GM18870 (cell line): Measurements from ENCODE around the gene LONRF3.
"Not testable (repeated sequence)": the region's sequence is repeated elsewhere in the genome, so short reads cannot be mapped to it uniquely, and the experiment has no call there.

ENCODE experiments used
- ATAC-seq: cut with Tn5 transposase; IDR thresholded peaks from one replicate; pipeline ENCODE4 v1.9.1; 2021; ENCODE audit warnings: moderate library complexity; ENCODE audit not compliant: unreplicated experiment

LONRF3 gene

GRCh38 chrX:118980761-118981160 is 6.3 kb downstream of the LONRF3 start:
- no peak for ATAC-seq

DNA sequence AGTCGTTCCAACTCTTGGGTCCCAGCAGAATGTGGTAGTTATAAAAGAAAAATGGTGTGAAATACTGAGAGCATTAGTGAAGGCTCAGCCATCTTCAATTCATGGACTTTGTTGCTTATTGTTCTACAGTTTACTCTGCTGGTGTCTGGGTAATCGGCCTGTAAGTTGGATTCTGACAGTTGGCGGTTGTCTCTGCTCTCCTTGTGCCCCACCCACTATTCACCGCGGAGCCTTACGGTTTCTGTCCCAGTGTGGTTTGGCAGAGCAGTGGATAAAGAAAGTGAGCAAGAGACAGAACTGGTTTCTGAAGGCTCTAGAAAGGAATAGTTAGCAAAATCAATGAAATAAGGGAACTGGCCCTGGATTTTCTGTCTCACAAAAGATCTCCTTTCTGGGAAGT is 9.1 kb downstream of the LONRF3 start:
- ATAC-seq, result no peak

- ATAC-seq, result no peak
These were observed 14.5 kb downstream of the LONRF3 start for GRCh38 chrX:118988911-118989310.

DNA sequence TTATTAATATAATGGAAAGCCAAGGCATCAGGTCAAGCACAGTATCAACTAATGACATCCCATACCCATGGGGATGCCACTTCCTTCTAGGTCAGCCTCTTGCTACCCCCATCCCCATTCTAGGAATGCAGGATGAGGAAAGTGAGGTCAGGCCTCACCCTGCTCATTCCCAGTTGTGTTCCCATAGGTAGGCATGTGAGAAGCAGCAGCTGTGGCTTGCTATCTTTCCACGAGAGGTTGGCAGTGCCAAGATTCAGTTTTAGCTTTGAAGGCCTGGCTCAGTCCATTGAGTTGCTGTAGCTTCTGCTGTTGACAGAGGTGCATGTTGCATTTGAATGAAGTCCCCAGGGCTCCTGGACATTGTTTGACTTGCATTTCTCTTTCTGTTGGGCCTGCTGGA is 15.5 kb downstream of the LONRF3 start:
- no peak for ATAC-seq

- no peak for ATAC-seq
These were observed 16.3 kb downstream of the LONRF3 start for GRCh38 chrX:118990512-118991227.

- not testable (repeated sequence) for ATAC-seq
These were observed 18.2 kb downstream of the LONRF3 start for GRCh38 chrX:118992441-118993121.

- no peak for ATAC-seq
These were observed 29.0 kb downstream of the LONRF3 start for GRCh38 chrX:119003462-119003861.

DNA sequence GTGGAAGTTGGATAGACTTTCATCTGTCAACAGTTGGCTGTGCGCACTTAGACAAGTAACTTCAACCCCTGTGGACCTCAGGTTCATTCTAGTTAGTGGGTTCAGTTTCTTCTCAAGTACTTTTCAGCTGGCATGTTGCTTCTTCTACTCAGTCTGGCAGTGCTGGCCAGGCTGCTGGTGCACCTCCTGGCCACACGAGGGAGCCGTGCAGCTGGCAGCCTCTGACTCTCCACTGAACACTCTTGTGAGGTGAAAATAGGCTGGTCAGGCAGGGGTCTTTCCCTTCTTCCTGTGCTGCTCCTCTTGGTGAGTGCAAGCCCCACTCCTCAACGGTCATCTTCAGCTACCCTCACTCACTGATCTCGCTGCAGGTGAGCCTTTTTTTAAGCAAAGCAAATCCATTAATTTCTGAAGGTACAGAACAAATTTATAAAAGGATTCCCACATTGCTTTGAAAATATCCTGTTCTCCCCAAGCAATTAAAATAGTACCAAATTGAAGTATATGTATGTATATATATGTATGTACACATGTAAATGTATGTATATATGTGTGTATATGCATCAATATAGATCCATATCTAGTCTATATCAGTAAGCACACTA is 30.6 kb downstream of the LONRF3 start:
- peak; percentile 55 for ATAC-seq

DNA sequence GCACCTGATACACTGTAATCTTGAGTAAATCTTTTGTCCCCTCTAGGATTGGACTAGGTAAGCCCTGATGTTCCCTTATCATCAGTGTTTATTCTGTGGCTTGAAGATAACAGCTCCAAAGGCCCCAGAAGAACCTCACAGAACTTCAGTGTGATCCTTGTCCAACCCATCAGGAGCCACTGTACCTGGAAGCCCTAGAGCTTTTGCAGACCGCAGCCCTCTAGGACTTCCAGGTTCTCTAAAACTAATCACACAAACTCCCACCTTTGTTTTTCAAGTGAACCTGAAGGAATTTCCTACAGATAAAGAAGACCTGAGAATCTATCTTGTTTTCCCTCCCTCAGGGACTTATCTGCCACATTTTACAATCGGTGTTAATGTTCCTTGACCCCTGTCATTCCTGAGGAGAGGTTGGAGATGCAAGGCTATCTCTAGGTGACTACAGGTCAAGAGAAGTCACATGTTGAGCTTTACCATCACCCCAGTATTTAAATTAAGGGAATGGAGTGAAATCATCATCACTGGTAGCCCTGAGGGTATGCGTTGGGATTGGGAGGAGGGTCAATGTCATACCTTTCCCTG is 32.9 kb downstream of the LONRF3 start:
- ATAC-seq, result no peak

- ATAC-seq, result no peak
These were observed 33.8 kb downstream of the LONRF3 start for GRCh38 chrX:119008110-119008744.

- ATAC-seq, result no peak
These were observed 34.7 kb downstream of the LONRF3 start for GRCh38 chrX:119009071-119009470.

GRCh38 chrX:119010491-119010890 is 36.1 kb downstream of the LONRF3 start:
- no peak for ATAC-seq

DNA sequence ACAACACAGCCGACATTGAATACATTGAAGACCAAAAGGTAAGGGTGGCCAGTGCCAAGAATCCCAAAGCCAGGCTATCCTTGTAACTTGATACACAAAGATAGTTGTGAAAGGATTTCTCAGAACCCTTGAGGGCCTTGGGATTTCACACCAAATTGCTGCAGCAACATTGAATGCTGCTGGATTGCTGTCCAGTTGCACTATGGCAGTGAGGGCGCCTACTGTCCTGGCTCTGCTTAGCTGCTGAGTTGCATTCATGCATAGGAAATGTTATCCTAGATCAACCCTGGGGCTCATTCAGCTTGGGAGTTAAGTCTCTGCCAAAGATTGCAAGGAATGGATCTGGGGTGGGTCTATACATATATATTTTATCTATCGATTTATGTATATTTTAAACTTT is 38.7 kb downstream of the LONRF3 start:
- no peak for ATAC-seq

DNA sequence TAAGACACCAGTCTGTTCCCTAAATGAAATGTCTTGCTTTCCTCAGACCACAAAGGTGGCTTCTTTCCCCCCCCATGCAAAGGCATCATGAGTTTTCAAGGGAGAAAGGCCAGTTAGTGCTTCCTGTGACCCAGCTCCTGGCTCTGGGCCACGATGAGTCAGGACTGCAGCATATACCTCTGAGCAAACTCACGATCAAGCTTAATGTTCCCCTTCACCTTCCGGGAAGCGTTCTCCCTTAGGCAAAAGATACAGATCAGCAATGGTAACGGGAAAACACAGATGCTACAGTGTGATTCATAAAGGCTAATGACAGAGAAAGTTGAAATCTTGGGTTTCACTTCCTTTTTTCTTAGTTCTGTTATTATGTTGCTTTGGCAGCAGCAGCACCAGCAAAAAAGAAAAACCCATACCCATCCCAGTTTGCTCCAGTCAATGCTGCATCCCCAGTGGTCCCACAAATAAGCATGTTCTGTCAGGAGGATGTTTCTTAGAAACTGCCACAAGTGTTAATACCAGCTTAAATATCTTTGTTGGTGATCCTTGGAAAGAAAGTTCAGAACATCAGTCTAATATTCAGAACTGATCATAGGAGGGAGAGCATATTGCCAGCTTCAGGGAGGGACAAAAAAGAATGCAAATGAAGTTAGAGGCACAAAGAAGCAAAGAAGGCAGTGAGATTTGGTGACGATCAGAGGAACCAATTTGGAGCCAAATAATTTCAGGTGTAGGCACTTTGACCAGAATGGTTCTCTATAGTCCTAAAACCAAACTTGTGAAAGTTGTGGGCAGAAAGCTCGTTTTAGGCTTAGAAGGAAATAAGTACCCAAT is 41.2 kb downstream of the LONRF3 start:
- peak; percentile 99 for ATAC-seq

- no peak for ATAC-seq
These were observed 42.7 kb downstream of the LONRF3 start for GRCh38 chrX:119017077-119017476.

GRCh38 chrX:119025900-119026299 is 51.5 kb downstream of the LONRF3 start:
- no peak for ATAC-seq

DNA sequence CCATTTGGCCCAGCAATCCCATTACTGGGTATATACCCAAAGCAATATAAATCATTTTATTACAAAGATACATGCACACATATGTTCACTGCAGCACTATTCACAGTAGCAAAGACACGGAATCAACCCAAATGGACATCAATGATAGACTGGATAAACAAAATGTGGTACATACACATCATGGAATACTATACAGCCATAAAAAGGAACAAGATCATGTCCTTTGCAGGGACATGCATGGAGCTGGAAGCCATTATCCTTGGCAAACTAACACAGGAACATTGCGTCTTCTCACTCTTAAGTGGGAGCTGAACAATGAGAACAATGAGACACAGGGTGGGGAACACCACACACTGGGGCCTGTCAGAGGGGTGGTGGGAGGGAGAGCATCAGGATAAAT is 51.9 kb downstream of the LONRF3 start:
- not testable (repeated sequence) for ATAC-seq

- ATAC-seq, result not testable (repeated sequence)
These were observed 53.7 kb downstream of the LONRF3 start for GRCh38 chrX:119027960-119028732.

DNA sequence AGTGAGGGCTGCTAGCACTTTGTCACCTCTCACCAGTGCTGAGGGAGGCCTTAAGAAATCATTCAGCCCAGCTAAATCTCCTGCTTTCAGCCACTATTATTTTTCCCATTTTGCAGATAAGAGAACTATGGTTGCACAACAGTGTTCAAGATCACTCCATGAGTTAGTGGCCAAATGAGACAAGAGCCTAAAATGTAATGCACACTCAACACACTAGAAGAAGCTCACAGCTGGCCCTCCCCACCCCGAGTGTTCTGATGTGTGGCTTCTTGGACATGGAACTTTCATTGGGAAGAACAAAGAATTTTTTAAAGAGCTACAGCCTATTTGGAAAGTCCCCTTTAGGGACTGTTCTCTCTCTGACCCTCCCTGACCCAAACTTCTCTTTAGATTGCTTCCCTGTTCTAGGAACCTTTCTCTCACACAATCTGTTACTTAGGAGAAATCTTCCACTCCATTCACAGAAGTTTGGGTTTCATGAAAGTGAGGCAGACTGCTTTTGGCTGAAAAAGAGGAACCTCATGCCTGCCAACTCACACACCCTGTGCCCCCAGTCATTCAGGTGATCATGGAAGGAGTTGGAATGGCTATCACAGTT is 54.4 kb downstream of the LONRF3 start:
- no peak for ATAC-seq
